Measurements from ENCODE around the gene MFSD6.
"Not testable (repeated sequence)": the region's sequence is repeated elsewhere in the genome, so short reads cannot be mapped to it uniquely, and the experiment has no call there.

MFSD6 gene

GRCh38 chr2:190407662-190408537 is at the start of gene MFSD6:
MFSD6 (plus strand) TSS chr2:190408355; CDS start chr2:190436030, 27,675 bp downstream.
- H3K9ac ChIP-seq (ENCODE audit: low read length in 2 of 2): peak within 1 kb of the TSS; percentile 80
- peaks cover 9% of the 10 kb centered on the region for H3K4me1 ChIP-seq (ENCODE audit: control insufficient read depth, insufficient read depth, low read length)
- no peaks in the 10 kb centered on the region for H3K9me3 ChIP-seq (ENCODE audit: control insufficient read depth in 2 of 2, low read length in 2 of 2)
- no peaks in the 10 kb centered on the region for H3K36me3 ChIP-seq (ENCODE audit: control insufficient read depth in 2 of 2, insufficient read depth in 2 of 2, low read length in 2 of 2)
- H3K27ac ChIP-seq (ENCODE audit: low read length): peak within 1 kb of the TSS; percentile 6
- H3K27me3 ChIP-seq (ENCODE audit: control insufficient read depth in 1 of 2, insufficient read depth in 2 of 2, low read length in 2 of 2): no peaks in the 10 kb centered on the region
- H3K4me3 ChIP-seq (ENCODE audit: low read length in 2 of 2): peak within 1 kb of the TSS; percentile 77

GRCh38 chr2:190358655-190359448 is 49.3 kb upstream of the MFSD6 start:
- peaks cover 17% of the 10 kb centered on the region for H3K4me1 ChIP-seq (ENCODE audit: control insufficient read depth, insufficient read depth, low read length)
- peak overlapping the region; percentile 2 for H3K27ac ChIP-seq (ENCODE audit: low read length)
- not testable (repeated sequence) for H3K36me3 ChIP-seq (ENCODE audit: control insufficient read depth in 2 of 2, insufficient read depth in 2 of 2, low read length in 2 of 2); H3K27me3 ChIP-seq (ENCODE audit: control insufficient read depth in 1 of 2, insufficient read depth in 2 of 2, low read length in 2 of 2); H3K9ac ChIP-seq (ENCODE audit: low read length in 2 of 2); H3K4me3 ChIP-seq (ENCODE audit: low read length in 2 of 2); H3K9me3 ChIP-seq (ENCODE audit: control insufficient read depth in 2 of 2, low read length in 2 of 2)

- Histone ChIP-seq H3K4me1 (ENCODE audit: control insufficient read depth, insufficient read depth, low read length) (peaks cover 17% of the 10 kb centered on the region), H3K9ac (ENCODE audit: low read length in 2 of 2) (no peak overlapping the region), H3K4me3 (ENCODE audit: low read length in 2 of 2) (peak overlapping the region; percentile 56 to 75), H3K27me3 (ENCODE audit: control insufficient read depth in 1 of 2, insufficient read depth in 2 of 2, low read length in 2 of 2) (no peaks in the 10 kb centered on the region), H3K9me3 (ENCODE audit: control insufficient read depth in 2 of 2, low read length in 2 of 2) (no peaks in the 10 kb centered on the region), H3K36me3 (ENCODE audit: control insufficient read depth in 2 of 2, insufficient read depth in 2 of 2, low read length in 2 of 2) (peaks cover 0 to 15% of the 10 kb centered on the region in 2 donors), H3K27ac (ENCODE audit: low read length) (no peak overlapping the region)
Measured at GRCh38 chr2:190360561-190360960, 47.6 kb upstream of the MFSD6 start.

- Histone ChIP-seq H3K27ac (ENCODE audit: low read length) (no peak overlapping the region), H3K9me3 (ENCODE audit: control insufficient read depth in 2 of 2, low read length in 2 of 2) (no peaks in the 10 kb centered on the region), H3K4me1 (ENCODE audit: control insufficient read depth, insufficient read depth, low read length) (peaks cover 17% of the 10 kb centered on the region), H3K9ac (ENCODE audit: low read length in 2 of 2) (no peak overlapping the region), H3K4me3 (ENCODE audit: low read length in 2 of 2) (no peak overlapping the region), H3K27me3 (ENCODE audit: control insufficient read depth in 1 of 2, insufficient read depth in 2 of 2, low read length in 2 of 2) (no peaks in the 10 kb centered on the region), H3K36me3 (ENCODE audit: control insufficient read depth in 2 of 2, insufficient read depth in 2 of 2, low read length in 2 of 2) (peaks cover 0 to 15% of the 10 kb centered on the region in 2 donors)
Measured at GRCh38 chr2:190360965-190361364, 47.2 kb upstream of the MFSD6 start.

GRCh38 chr2:190361572-190361971 is 46.6 kb upstream of the MFSD6 start:
- no peaks in the 10 kb centered on the region for H3K9me3 ChIP-seq (ENCODE audit: control insufficient read depth in 2 of 2, low read length in 2 of 2)
- peaks cover 3 to 15% of the 10 kb centered on the region in 2 donors for H3K36me3 ChIP-seq (ENCODE audit: control insufficient read depth in 2 of 2, insufficient read depth in 2 of 2, low read length in 2 of 2)
- no peaks in the 10 kb centered on the region for H3K27me3 ChIP-seq (ENCODE audit: control insufficient read depth in 1 of 2, insufficient read depth in 2 of 2, low read length in 2 of 2)
- H3K27ac ChIP-seq (ENCODE audit: low read length): no peak overlapping the region
- H3K4me1 ChIP-seq (ENCODE audit: control insufficient read depth, insufficient read depth, low read length): peaks cover 12% of the 10 kb centered on the region
- H3K4me3 ChIP-seq (ENCODE audit: low read length in 2 of 2): no peak overlapping the region
- H3K9ac ChIP-seq (ENCODE audit: low read length in 2 of 2): no peak overlapping the region

GRCh38 chr2:190362894-190363293 is 45.3 kb upstream of the MFSD6 start:
- H3K27me3 ChIP-seq (ENCODE audit: control insufficient read depth in 1 of 2, insufficient read depth in 2 of 2, low read length in 2 of 2): no peaks in the 10 kb centered on the region
- no peak overlapping the region for H3K27ac ChIP-seq (ENCODE audit: low read length)
- peaks cover 10% of the 10 kb centered on the region for H3K4me1 ChIP-seq (ENCODE audit: control insufficient read depth, insufficient read depth, low read length)
- H3K9ac ChIP-seq (ENCODE audit: low read length in 2 of 2): no peak overlapping the region
- H3K36me3 ChIP-seq (ENCODE audit: control insufficient read depth in 2 of 2, insufficient read depth in 2 of 2, low read length in 2 of 2): peaks cover 3 to 25% of the 10 kb centered on the region in 2 donors
- no peaks in the 10 kb centered on the region for H3K9me3 ChIP-seq (ENCODE audit: control insufficient read depth in 2 of 2, low read length in 2 of 2)
- no peak overlapping the region for H3K4me3 ChIP-seq (ENCODE audit: low read length in 2 of 2)

- Histone ChIP-seq H3K9me3 (ENCODE audit: control insufficient read depth in 2 of 2, low read length in 2 of 2) (no peaks in the 10 kb centered on the region), H3K27ac (ENCODE audit: low read length) (no peak overlapping the region), H3K4me3 (ENCODE audit: low read length in 2 of 2) (no peak overlapping the region), H3K9ac (ENCODE audit: low read length in 2 of 2) (no peak overlapping the region), H3K27me3 (ENCODE audit: control insufficient read depth in 1 of 2, insufficient read depth in 2 of 2, low read length in 2 of 2) (no peaks in the 10 kb centered on the region), H3K4me1 (ENCODE audit: control insufficient read depth, insufficient read depth, low read length) (no peaks in the 10 kb centered on the region), H3K36me3 (ENCODE audit: control insufficient read depth in 2 of 2, insufficient read depth in 2 of 2, low read length in 2 of 2) (peaks cover 15 to 31% of the 10 kb centered on the region in 2 donors)
Measured at GRCh38 chr2:190365499-190366204, 42.5 kb upstream of the MFSD6 start.

GRCh38 chr2:190366248-190366753 is 41.9 kb upstream of the MFSD6 start:
- H3K36me3 ChIP-seq (ENCODE audit: control insufficient read depth in 2 of 2, insufficient read depth in 2 of 2, low read length in 2 of 2): peaks cover 21 to 37% of the 10 kb centered on the region in 2 donors
- H3K27me3 ChIP-seq (ENCODE audit: control insufficient read depth in 1 of 2, insufficient read depth in 2 of 2, low read length in 2 of 2): no peaks in the 10 kb centered on the region
- no peak overlapping the region for H3K4me3 ChIP-seq (ENCODE audit: low read length in 2 of 2)
- H3K9me3 ChIP-seq (ENCODE audit: control insufficient read depth in 2 of 2, low read length in 2 of 2): no peaks in the 10 kb centered on the region
- H3K27ac ChIP-seq (ENCODE audit: low read length): no peak overlapping the region
- no peaks in the 10 kb centered on the region for H3K4me1 ChIP-seq (ENCODE audit: control insufficient read depth, insufficient read depth, low read length)
- no peak overlapping the region for H3K9ac ChIP-seq (ENCODE audit: low read length in 2 of 2)

- H3K36me3 ChIP-seq (ENCODE audit: control insufficient read depth in 2 of 2, insufficient read depth in 2 of 2, low read length in 2 of 2): peaks cover 21 to 37% of the 10 kb centered on the region in 2 donors
- H3K27me3 ChIP-seq (ENCODE audit: control insufficient read depth in 1 of 2, insufficient read depth in 2 of 2, low read length in 2 of 2): no peaks in the 10 kb centered on the region
- H3K27ac ChIP-seq (ENCODE audit: low read length): no peak overlapping the region
- H3K4me3 ChIP-seq (ENCODE audit: low read length in 2 of 2): no peak overlapping the region
- H3K9ac ChIP-seq (ENCODE audit: low read length in 2 of 2): no peak overlapping the region
- H3K9me3 ChIP-seq (ENCODE audit: control insufficient read depth in 2 of 2, low read length in 2 of 2): no peaks in the 10 kb centered on the region
- no peaks in the 10 kb centered on the region for H3K4me1 ChIP-seq (ENCODE audit: control insufficient read depth, insufficient read depth, low read length)
Measured at GRCh38 chr2:190367091-190367490, 41.1 kb upstream of the MFSD6 start.

GRCh38 chr2:190369635-190370034 is 38.5 kb upstream of the MFSD6 start:
- Histone ChIP-seq H3K9ac (ENCODE audit: low read length in 2 of 2) (no peak overlapping the region), H3K36me3 (ENCODE audit: control insufficient read depth in 2 of 2, insufficient read depth in 2 of 2, low read length in 2 of 2) (peaks cover 21 to 27% of the 10 kb centered on the region in 2 donors)

More at GRCh38 chr2:190369635-190370034, 38.5 kb upstream of the MFSD6 start:
- Histone ChIP-seq H3K9me3 (ENCODE audit: control insufficient read depth in 2 of 2, low read length in 2 of 2) (no peaks in the 10 kb centered on the region), H3K4me1 (ENCODE audit: control insufficient read depth, insufficient read depth, low read length) (no peaks in the 10 kb centered on the region), H3K27me3 (ENCODE audit: control insufficient read depth in 1 of 2, insufficient read depth in 2 of 2, low read length in 2 of 2) (no peaks in the 10 kb centered on the region), H3K4me3 (ENCODE audit: low read length in 2 of 2) (no peak overlapping the region), H3K27ac (ENCODE audit: low read length) (no peak overlapping the region)
